ENCODE data around the gene LRP1B. TPM values are rescaled to one million over a fixed set of nuclear protein-coding genes. Genes with fewer than 3 reads are reported as not detected.

LRP1B gene
- total RNA-seq, 1 donor from 2014 or later: 0.54 TPM

DNA sequence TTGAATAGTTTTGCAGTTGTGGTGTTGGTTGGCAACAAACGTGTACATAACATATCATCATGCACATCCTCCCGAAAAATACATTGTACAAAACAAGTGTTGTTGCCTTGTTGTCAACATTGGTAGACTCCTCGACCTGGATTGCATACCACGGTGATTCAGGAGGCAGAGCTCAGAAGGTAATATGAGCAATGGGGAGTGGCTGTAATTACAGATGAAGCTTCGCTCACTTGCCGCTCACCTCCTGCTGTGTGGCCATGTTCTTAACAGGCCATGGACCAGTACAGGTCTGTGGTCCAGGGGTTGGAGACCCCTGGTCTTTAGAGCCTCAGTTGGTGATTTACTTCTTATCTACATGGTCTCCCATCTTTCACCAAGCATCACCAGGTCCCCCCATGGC is 1927.5 kb downstream of the LRP1B start:
- peaks cover 3% of the 10 kb centered on the region for H3K4me1 Mint-ChIP-seq
- H3K27ac Mint-ChIP-seq (ENCODE audit: unreplicated experiment): no peak overlapping the region
- H3K27me3 Mint-ChIP-seq (ENCODE audit: low read depth): no peaks in the 10 kb centered on the region
- no peak for DNase-seq (ENCODE audit: low read depth, low spot score)
- TF ChIP-seq, protein P1, sequence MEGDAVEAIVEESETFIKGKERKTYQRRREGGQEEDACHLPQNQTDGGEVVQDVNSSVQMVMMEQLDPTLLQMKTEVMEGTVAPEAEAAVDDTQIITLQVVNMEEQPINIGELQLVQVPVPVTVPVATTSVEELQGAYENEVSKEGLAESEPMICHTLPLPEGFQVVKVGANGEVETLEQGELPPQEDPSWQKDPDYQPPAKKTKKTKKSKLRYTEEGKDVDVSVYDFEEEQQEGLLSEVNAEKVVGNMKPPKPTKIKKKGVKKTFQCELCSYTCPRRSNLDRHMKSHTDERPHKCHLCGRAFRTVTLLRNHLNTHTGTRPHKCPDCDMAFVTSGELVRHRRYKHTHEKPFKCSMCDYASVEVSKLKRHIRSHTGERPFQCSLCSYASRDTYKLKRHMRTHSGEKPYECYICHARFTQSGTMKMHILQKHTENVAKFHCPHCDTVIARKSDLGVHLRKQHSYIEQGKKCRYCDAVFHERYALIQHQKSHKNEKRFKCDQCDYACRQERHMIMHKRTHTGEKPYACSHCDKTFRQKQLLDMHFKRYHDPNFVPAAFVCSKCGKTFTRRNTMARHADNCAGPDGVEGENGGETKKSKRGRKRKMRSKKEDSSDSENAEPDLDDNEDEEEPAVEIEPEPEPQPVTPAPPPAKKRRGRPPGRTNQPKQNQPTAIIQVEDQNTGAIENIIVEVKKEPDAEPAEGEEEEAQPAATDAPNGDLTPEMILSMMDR (conservative IDR thresholded peaks at IDR 0.05): no peak
- no peaks in the 10 kb centered on the region for H3K9me3 Mint-ChIP-seq
- H3K36me3 Mint-ChIP-seq (ENCODE audit: low read depth): no peaks in the 10 kb centered on the region
- H3K4me3 Mint-ChIP-seq: no peak overlapping the region

DNA sequence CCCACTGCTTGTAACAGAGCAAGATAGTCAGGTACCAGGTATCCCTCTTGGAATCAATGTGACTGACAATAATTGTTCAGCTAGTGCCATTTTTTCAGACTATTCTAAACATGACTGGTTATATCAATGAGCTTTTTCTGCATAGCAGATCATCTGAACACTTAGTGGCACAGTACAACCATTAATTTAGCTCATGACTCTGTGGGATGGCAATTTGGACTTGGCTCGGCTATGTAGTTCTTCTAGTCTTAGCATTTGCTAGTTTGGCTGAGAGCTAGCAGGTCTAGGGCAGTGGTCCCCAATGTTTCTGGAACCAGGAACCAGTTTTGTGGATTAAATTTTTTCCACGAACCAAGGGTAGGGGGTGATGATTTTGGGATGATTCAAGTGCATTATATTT is 1929.2 kb downstream of the LRP1B start:
- TF ChIP-seq, protein P1 (conservative IDR thresholded peaks at IDR 0.05): no peak
- Mint-ChIP-seq H3K9me3 (no peaks in the 10 kb centered on the region), H3K36me3 (ENCODE audit: low read depth) (no peaks in the 10 kb centered on the region), H3K4me3 (no peak overlapping the region), H3K27ac (ENCODE audit: unreplicated experiment) (no peak overlapping the region), H3K4me1 (peaks cover 3% of the 10 kb centered on the region), H3K27me3 (ENCODE audit: low read depth) (no peaks in the 10 kb centered on the region)
- DNase-seq (ENCODE audit: low read depth, low spot score): no peak

DNA sequence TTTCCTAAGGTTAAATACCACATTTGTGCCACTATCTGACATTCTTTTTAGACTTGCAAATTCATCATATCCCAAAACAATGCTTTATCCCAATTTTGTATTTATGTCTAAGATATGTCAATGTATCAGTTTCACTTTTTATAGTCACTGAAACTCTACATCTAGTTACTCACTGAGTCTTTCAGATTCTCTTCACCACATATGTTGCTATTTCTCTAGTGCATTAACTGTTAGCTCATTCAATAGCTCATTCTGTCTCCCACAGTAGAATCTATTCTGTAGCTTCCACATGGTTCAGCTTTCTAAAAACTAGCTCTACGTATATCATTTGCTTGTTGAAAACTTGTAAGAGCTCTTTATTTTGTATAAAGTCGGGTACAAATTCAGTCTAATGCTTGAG is 1930.1 kb downstream of the LRP1B start:
- TF ChIP-seq, protein P1 (conservative IDR thresholded peaks at IDR 0.05): no peak
- no peaks in the 10 kb centered on the region for H3K9me3 Mint-ChIP-seq
- H3K36me3 Mint-ChIP-seq (ENCODE audit: low read depth): no peaks in the 10 kb centered on the region
- H3K27ac Mint-ChIP-seq (ENCODE audit: unreplicated experiment): no peak overlapping the region
- H3K4me1 Mint-ChIP-seq: peaks cover 3% of the 10 kb centered on the region
- no peak overlapping the region for H3K4me3 Mint-ChIP-seq
- no peak for DNase-seq (ENCODE audit: low read depth, low spot score)
- H3K27me3 Mint-ChIP-seq (ENCODE audit: low read depth): no peaks in the 10 kb centered on the region

DNA sequence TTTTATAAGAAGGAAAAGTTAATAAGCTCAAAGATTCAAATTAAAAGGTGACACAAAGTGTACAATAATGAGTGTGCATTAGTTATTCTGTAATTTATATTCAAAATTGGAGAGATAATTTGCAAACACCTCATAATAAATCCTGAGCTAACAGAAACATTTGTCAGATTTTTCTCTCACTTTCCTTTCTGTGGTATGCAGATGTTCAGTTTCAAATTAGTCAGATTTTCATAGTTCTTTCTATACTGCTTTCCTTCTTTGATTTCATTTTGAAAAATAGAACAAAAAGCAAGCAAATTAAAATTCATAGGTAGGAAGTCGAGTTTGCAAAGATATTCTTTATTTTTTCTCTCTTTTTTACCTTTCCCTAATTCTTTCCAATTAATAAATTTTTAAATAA is 1930.5 kb downstream of the LRP1B start:
- TF ChIP-seq, protein P1 (conservative IDR thresholded peaks at IDR 0.05): no peak
- Mint-ChIP-seq H3K36me3 (ENCODE audit: low read depth) (no peaks in the 10 kb centered on the region), H3K27ac (ENCODE audit: unreplicated experiment) (no peak overlapping the region), H3K9me3 (no peaks in the 10 kb centered on the region), H3K27me3 (ENCODE audit: low read depth) (no peaks in the 10 kb centered on the region), H3K4me3 (no peak overlapping the region), H3K4me1 (peaks cover 1% of the 10 kb centered on the region)
- no peak for DNase-seq (ENCODE audit: low read depth, low spot score)

DNA sequence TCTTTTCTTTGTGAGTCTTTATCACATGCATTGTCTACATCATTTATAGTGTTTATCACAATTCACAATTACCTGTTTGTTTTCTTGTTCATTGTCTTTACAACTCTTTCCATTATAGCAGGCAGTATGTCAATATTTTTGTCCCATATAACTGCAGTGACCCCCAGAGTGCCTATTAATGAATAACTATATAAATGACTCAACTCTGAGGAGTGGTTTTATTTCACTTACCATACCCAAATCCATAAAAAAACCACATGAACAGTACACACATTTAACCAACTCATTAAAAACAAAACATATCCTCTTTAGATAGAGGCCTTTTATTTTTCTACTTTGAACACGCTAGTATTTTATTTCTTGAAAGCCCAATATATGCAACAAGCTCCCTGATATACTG is 1931.5 kb downstream of the LRP1B start:
- no peaks in the 10 kb centered on the region for H3K9me3 Mint-ChIP-seq
- H3K4me1 Mint-ChIP-seq: no peaks in the 10 kb centered on the region
- H3K4me3 Mint-ChIP-seq: no peak overlapping the region
- H3K36me3 Mint-ChIP-seq (ENCODE audit: low read depth): no peaks in the 10 kb centered on the region
- no peak for DNase-seq (ENCODE audit: low read depth, low spot score)
- H3K27ac Mint-ChIP-seq (ENCODE audit: unreplicated experiment): no peak overlapping the region
- TF ChIP-seq, protein P1 (conservative IDR thresholded peaks at IDR 0.05): no peak
- H3K27me3 Mint-ChIP-seq (ENCODE audit: low read depth): no peaks in the 10 kb centered on the region

DNA sequence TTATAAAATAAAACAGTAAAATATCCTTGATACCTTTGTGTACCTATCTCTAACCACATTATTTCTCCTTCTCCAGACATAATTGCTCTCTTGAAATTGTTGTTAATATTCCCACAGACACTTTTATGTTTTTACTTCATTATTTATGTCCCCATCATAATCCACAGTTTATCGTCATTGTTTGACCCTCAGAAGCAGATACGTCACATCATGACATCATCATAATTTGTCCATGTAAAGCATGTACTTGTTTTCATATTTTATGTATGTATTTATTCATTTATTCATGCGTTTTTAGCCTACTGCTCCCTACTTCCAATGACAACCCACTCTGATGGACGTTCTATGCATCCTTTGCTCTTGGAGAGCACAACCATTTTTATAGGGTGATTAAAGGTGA is 1943.7 kb downstream of the LRP1B start:
- Mint-ChIP-seq H3K27me3 (ENCODE audit: low read depth) (no peaks in the 10 kb centered on the region), H3K36me3 (ENCODE audit: low read depth) (no peaks in the 10 kb centered on the region), H3K4me1 (no peaks in the 10 kb centered on the region), H3K27ac (ENCODE audit: unreplicated experiment) (no peak overlapping the region), H3K4me3 (no peak overlapping the region), H3K9me3 (no peaks in the 10 kb centered on the region)
- DNase-seq (ENCODE audit: low read depth, low spot score): no peak
- TF ChIP-seq, protein P1 (conservative IDR thresholded peaks at IDR 0.05): no peak

Measured in neural crest cell (in vitro differentiated cells).